ENCODE results near the gene FUCA2.
"Not testable (repeated sequence)": the region's sequence is repeated elsewhere in the genome, so short reads cannot be mapped to it uniquely, and the experiment has no call there.

FUCA2 gene

DNA sequence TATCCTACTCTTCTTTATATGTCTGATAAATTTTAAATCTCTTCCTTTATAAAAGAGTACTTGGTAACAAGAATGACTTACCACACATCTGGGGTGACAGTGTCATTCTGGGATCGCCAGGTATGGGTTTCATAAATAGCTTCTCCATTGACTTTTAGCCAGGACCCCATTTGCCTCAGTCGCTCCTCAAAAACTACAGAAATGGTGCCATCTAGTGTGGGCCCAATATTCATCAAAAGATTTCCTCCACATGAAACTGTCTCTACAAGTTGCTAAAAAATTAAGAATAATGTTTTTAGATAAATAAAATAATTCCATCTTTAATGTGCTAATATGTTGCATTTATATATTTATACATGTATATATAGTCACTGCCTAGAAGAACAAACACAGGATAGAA is 9.7 kb downstream of the FUCA2 start:
- DNase-seq (ENCODE audit: low read depth, low spot score): no peak

DNA sequence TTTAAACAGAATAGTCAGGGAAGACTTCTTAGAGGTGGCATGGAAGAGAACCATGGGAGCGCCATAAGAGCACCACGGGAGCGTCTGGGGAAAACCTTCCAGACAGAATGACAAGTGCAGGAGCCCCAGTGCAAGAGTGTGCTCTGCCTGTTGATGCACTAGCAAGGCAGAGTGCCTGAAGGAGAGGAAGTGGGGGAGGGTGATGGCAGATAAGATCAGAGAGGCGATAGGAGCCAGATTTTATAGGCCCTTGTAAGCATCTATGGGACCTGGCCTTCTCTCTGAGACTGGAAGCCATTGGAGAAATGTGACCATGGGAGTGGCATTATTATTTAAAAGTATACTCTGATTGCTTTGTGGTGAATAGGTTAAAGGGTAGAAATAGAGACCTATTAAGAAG is 13.1 kb downstream of the FUCA2 start:
- peak; percentile 40 for DNase-seq (ENCODE audit: low read depth, low spot score)

DNA sequence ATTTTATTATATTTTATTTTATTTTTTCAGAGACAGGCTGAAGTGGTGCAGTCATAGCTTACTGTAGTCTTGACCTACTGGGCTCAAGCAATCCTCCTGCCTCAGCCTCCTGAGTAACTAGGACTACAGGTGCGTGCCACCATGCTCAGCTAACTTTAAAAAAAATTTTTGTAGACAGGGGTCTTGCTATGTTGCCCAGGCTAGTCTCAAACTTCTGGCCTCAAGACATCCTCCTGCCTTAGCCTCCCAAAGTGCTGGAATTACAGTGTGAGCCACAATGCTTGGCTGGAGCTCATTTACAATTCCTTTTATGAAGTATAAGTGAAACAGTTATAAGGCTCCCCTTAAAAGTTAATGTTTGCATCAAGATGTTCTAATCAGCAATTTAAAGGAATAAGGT is 14.5 kb downstream of the FUCA2 start:
- no peak for DNase-seq (ENCODE audit: low read depth, low spot score)

DNA sequence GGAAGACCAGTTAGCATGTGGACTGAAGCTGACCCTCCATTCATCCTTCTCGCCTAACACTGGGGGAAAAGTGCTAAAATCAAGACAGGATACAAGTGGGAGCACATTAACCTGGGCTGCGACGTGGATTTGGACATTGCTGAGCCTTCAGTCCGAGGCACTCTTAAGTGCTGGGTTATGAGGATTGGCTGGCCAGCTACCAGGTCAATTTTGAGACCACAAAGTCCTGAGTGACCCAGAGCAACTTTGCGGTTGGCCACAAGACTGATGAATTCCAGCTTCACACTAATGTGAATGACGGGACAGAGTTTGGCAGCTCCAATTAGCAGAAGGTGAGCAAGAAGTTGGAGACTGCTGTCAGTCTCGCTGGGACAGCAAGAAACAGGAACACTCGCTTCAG is 20.7 kb downstream of the FUCA2 start:
- no peak for DNase-seq (ENCODE audit: low read depth, low spot score)

DNA sequence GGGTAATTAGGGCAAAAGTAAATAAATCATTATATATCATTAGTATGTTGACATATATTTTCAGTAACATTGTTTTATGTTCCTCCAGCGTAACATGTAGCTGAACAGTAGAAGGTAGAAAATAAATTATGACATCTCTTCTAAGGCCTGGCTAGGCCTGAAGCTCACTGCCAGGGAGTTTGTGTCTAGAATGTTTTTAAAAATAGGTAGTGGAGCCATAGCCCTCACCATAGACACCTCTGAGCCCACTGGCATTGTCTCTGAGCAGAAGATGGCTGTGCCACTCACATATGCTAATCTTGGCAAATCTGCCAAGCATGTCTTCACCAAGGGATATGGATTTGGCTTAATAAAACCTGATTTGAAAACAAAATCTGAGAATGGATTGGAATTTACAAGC is 21.3 kb downstream of the FUCA2 start:
- no peak for DNase-seq (ENCODE audit: low read depth, low spot score)

DNA sequence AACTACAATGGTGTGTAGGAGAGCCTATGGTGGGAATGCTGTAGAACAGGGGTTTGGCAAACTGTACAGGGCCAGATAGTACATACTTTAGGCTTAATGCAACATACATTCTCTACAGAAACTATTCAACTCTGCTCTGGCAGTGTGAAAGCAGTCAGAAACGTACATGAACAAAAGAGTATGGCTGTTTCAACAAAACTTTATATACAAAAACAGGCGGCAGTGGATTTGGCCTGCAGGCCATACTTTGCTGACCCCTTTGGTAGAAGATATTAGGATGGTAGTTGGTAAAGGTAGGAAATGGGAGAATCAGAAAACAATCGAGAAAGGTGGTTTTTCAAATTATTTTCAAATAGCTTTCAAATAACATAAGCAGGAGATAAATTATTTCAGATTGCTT is 24.8 kb downstream of the FUCA2 start:
- no peak for DNase-seq (ENCODE audit: low read depth, low spot score)

DNA sequence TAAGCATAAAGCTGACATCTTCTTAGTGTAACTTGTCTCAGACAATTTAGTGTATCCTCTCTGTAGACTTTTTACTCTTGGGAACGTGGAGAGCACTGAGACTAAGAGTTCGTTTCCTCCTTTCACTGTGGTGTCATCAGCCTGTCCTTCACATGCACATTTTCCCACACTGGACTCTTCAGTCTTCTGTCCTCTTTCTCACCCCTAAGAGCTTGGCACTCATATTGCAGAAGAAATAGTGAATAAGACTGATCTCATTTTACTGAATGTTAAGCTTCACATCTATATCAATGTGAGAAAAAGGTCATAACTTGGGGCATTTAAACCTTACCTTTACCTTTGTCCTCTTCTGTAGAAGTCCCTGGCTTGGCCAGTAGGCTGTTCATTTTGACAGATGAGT is 25.6 kb downstream of the FUCA2 start:
- no peak for DNase-seq (ENCODE audit: low read depth, low spot score)

DNA sequence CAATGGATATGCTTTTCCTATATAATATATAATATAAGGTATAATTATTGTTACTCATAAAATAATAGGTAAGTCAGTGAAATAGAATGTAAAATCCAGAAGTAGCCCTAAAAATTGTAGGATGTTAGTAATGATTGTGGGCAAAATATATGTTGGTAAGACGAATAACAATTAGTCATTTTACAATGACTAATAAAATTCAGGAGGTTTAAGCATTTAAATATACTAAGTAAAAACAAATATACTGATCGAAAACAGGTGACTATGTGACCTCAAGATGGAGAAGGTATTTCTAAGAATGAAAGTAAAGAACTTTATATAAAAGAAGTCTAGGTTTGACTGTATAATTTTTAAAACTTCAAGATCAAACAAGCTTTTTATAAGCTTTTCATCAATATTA is 28.9 kb downstream of the FUCA2 start:
- no peak for DNase-seq (ENCODE audit: low read depth, low spot score)

DNA sequence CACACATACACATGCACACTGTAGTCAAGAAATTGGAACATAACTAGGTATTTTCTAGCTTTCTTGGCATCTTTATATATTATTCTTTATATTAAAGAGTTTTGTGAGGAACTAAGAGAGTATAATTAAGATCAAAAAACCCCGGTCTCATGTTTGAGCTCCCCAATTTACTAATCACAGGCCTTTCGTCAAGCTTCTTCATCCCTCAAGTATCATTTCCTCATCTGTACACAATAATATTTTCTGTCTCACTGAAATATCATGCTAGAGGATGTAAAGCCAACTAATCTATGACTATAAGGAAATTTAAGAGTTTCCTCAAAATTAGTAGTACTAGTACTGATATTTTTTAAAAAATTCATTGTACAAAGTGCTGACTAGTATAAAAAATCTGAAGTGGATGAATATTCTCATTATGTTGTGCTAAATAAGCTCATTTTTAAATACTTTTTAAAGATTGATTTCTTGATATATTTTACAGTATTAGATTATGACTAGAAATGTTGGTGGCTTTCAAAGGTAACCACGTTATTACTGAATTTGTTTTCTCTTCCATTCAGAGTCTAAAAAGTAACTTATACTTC is 32.9 kb downstream of the FUCA2 start:
- DNase-seq (ENCODE audit: low read depth, low spot score): no peak

DNA sequence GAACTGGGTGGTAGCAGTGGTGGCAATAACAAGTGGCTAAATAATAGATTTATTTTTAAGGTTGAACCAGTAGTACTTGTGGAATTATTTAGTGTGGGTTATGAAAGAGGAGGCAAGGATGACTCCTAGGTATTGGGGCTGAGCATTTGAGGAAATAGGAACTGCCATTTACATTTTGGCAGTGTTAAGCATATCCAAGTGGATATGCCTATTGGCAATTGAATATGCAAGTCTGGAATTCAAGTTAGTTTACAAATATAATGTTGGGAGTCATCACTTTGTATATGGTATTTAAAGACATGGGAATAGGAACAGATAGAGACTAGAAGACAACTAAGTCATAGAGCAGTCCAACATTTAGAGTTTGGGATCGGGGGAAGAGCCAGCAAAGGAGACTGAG is 35.0 kb downstream of the FUCA2 start:
- DNase-seq (ENCODE audit: low read depth, low spot score): no peak

DNA sequence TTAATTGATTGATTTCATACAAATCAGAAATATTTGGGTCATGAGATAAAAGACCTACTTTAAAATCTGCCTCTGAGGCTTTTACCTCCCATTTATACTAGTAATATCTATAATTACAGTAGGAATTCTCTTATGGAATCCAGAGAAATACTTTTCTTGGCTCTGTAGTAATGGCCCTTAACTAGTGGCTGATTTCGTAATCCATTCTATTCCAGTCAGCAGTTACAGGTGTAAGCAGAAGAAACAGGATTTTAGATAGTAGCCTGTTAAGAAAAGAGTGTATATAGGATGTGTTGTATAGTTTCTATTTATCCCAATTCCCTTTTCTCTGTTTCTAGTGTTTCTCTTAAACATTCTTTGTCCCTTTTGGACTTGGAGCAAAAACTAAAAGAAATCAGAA is 39.7 kb downstream of the FUCA2 start:
- no peak for DNase-seq (ENCODE audit: low read depth, low spot score)

DNA sequence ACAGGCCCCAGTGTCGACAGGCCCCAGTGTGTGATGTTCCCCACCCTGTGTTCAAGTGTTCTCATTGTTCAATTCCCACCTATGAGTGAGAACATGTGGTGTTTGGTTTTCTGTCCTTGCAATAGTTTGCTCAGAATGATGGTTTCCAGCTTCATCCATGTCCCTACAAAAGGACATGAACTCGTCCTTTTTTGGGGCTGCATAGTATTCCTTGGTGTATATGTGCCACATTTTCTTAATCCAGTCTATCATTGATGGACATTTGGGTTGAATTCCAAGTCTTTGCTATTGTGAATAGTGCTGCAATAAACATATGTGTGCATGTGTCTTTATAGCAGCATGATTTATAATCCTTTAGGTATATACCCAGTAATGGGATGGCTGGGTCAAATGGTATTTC is 42.7 kb downstream of the FUCA2 start:
- not testable (repeated sequence) for DNase-seq (ENCODE audit: low read depth, low spot score)

DNA sequence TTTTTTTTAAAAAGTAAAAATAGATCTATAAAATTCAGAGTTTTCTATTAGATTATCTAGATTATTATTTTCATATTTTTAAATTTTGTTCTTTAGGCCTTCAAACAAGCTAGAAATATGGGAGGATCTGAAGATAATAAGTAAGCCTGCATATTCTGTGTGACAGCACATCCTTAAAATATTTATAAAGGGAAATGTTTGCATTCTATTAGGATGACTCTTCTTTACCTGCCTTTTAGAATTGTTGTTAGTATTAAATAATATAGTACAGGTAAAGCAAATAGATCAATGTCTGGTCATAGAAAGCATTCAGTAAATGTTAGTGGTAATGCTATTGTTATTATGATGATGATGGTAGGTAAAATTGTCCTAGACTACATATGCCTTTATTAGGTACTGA is 43.5 kb downstream of the FUCA2 start:
- DNase-seq (ENCODE audit: low read depth, low spot score): no peak

DNA sequence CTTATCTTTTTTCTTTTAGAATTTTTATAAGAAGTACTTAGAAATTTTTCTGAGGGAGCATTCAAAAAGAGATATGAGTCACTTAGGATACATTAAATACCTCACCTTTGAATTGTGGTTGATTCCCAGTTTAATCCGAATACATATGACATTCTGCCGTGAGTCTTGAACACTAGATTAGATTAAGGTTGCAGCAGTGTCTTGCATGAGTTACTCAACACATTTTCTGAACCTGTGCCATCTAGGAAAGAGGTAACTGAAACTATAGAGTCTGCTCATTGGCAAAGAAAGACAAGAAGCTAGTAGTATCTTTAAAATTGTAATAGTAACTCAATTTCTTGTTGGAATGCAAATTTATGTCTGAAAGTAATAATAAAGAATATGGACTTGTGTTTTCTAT is 46.0 kb downstream of the FUCA2 start:
- DNase-seq (ENCODE audit: low read depth, low spot score): no peak

DNA sequence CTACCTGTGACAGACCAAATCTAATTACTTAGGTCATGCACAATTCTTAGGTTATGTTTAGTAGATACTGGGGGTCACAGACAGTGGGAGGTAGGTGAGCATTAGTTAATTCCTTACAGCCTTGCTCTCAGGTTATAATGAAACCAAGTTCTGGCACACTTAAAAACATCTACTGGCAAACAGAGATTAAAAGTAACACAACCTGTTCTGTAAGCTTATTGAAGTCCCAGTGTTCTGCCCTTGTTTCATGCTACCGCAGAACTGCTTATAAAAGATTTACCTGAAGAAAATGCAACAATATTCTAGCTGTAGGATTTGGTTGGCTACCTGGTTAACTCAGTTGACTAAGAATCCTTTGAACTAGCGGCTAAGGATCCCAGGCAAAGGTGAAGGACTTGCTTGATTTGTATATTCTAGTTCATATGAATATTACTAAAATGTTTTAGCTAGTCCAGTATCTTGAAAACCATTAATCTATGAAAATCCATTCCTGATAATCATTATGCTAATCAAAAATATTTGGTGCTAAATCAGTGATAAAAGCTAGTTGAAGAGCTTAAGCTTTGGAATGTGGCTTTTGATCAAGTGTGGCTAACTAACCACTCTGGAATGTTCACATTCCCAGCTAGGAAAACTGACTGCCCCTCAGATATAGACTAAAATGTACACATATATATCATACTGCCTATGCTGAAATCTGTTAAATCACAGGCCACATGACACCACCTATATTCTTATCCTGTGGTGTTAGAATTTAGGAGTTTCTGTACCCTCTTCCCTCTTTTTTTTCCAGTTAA is 53.8 kb downstream of the FUCA2 start:
- no peak for DNase-seq (ENCODE audit: low read depth, low spot score)

DNA sequence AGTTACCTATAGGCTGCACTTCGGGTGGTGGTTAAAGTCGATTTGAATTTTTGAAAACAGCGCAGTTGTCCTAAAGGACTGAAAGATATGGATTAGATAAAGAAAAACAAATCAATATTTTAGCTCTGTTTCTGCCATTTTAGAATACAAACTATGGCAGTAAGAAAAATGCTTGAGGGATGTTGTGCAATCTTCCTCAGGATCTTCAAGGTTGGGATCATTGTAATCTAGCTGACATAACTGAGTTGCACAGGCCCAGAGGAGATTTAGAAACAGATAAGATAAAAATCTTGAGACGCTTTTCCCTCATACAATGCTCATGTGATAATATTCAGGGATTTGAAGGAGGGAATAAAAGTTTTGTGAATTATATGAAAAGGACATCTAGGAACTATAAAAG is 60.0 kb downstream of the FUCA2 start:
- no peak for DNase-seq (ENCODE audit: low read depth, low spot score)

DNA sequence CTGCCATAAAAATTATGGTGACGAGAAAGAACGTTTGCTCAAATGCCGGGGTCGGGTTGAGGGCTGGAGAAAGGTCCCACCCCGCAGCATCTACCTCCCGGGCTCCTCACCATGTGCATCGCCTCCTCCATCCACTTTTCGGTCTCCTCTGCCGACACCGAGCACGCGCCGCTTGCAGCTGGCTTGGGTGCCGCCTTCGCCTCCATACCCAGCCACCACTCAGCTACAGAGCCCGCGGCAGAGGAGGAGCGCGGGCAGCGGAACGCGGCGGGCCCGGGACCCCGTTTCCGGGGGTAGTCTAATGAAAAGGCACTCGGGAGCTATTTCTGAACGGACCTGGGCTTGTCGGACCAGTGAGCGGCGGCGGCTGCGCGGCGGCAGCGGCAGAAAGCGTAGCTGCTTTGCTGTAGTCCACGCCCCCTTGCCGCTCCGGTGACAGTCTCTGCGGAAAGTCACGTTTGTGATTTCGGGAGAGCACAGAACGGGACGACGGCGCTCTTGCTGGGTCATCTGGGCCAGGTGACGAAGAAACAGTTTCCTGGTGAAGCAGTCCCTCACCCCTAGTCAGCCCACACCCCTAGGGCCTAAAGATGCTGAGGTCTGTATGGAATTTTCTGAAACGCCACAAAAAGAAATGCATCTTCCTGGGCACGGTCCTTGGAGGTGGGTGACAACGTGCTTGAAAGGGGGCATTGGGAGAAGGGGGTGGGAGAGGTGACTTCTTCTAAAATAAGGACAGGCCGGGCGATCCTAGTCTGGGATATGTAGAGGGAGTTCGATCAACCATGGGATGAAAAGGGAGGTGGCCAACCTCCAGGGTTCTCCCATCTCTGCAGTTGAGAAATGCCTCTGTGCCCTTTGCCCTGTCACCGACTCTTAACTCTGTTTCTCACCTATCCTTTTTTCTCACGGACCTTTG is 60.8 kb downstream of the FUCA2 start, which contains the start of the genes ADAT2 and PEX3:
Gene ADAT2, minus strand, starts transcription at position 243 of the 919 bp plus-strand sequence. Its CDS starts 37 bp downstream, at position 206.
Gene PEX3, plus strand, starts transcription at position 353 of the 919 bp plus-strand sequence. Its CDS starts 238 bp downstream, at position 591.
- peak; percentile 97 for DNase-seq (ENCODE audit: low read depth, low spot score)

DNA sequence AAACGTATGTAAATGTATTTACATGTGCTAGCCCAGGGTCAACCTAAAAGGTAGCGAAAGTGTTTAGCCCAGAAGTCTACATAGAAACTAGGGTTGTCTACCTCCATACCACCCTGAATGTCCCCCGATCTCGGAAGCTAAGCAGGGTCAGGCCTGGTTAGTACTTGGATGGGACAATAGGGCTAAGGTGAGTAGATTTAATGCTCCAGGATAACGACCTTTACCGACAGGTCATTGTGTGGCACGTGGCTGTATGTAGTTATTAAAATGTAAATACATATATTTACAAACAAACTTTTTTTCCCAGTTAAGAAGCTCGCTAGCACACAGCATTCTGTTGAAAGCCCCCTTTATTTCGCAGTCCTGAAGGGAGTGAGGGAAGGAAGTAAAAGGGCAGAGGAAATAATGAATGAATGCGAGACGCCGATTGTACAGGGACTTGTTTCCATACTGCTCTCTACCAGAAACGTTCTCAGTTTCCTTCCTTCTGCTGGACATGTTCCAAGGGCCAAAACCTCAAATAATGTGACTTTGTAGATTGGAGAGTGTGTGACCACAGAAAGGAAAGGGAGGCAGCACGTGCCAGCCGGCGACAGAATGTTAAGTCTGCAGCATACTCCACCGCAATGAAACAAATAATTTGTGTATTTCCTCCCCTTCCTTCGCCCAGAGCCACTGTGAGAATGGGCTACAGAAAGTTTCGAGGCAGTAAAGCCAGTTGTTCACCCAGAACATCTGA is 61.6 kb downstream of the FUCA2 start:
- peak; percentile 28 for DNase-seq (ENCODE audit: low read depth, low spot score)

DNA sequence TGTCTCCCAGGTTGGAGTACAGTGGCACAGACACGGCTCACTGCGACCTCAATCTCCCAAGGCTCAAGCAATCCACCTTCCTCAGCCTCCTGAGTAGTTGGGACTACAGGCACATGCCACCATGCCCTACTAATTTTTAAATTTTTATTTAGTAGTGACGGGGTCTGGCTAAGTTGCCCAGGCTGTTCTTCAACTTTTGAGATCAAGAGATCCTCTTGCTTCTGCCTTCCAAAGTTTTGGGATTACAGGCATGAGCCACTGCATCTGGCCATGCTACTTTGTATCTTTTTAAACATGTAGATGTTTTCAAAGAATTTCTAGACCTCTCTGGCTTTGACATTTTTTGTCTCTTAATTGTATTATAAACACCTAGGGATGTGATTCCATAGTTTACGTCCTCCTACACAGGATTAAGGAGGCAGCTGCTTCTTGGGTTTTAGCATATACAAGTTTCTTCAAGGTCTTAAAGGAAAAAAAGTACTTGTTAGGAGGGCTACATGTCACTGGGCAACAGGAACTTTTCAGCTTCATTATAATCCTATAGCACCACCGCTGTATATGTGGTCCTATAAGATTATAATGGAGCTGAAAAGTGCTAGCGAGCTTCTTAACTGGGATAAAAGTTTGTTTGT is 62.3 kb downstream of the FUCA2 start:
- DNase-seq (ENCODE audit: low read depth, low spot score): no peak

DNA sequence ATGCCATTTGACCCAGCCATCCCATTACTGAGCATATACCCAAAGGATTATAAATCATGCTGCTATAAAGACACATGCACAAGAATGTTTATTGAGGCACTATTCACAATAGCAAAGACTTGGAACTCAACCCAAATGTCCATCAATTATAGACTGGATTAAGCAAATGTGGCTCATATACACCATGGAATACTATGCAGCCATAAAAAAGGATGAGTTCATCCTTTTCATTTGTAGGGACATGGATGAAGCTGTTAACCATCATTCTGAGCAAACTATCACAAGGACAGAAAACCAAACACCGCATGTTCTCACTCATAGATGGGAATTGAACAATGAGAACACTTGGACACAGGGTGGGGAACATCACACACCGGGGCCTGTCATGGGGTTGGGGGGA is 63.7 kb downstream of the FUCA2 start:
- DNase-seq (ENCODE audit: low read depth, low spot score): not testable (repeated sequence)
